IMR-90 (cell line): Measurements from ENCODE around the gene OSCP1. TPM values are rescaled to one million over a fixed set of nuclear protein-coding genes. Genes with fewer than 3 reads are reported as not detected.
A peak's percentile ranks its signal among the peaks of the same experiment; 100 is the strongest.

Source experiments
- ATAC-seq: fragments of 200-7000 bp; cut with Tn5 transposase; 2 replicates; pipeline ENCODE4 v1.9.1; 2020; ENCODE audit warnings: low read depth, mild to moderate bottlenecking, moderate library complexity
- BruUV-seq: library from RNA; stranded (reverse); fragments of 400-500 nt; replicated peaks from 2 replicates; lab custom pipeline; 2021; lab: Mats Ljungman, UMichigan
- CTCF ChIA-PET: fragments of 300-600 bp; formaldehyde crosslinking; extraction: SDS; loops from one replicate; lab custom pipeline; 2021; ENCODE audit warnings: antibody characterized with exemption; lab: Yijun Ruan, JAX
- POLR2A ChIA-PET: fragments of 300-600 bp; sonication (Branson Sonifier 250); formaldehyde crosslinking; loops from one replicate; lab custom pipeline; 2022; ENCODE audit warnings: antibody characterized with exemption; ENCODE audit not compliant: unreplicated experiment; lab: Charles Lee
- DNase-seq: peaks from one replicate; pipeline ENCODE4 v3.0.0; 2013
- H2AFZ ChIP-seq: replicated peaks from 2 replicates; pipeline ENCODE3; 2013; ENCODE audit warnings: low read length, mild to moderate bottlenecking; ENCODE audit not compliant: poor library complexity
- H2AK5ac ChIP-seq: 2 replicates; pipeline ENCODE4 v1.6.1; 2013; ENCODE audit warnings: low read depth, low read length, inconsistent platforms
- H2AK9ac ChIP-seq: replicated peaks from 2 replicates; pipeline ENCODE3; 2013; ENCODE audit warnings: mild to moderate bottlenecking, low read depth, low read length, moderate library complexity; ENCODE audit not compliant: poor library complexity
- H2BK120ac ChIP-seq: 2 replicates; pipeline ENCODE4 v1.6.1; 2013; ENCODE audit warnings: low read depth, low read length, inconsistent platforms
- H2BK15ac ChIP-seq: 3 replicates; pipeline ENCODE4 v1.6.1; 2013; ENCODE audit warnings: low read depth, low read length, inconsistent platforms
- H2BK20ac ChIP-seq: 2 replicates; pipeline ENCODE4 v1.6.1; 2013; ENCODE audit warnings: low read depth, mild to moderate bottlenecking, inconsistent platforms, low read length, moderate library complexity
- H2BK5ac ChIP-seq: 2 replicates; pipeline ENCODE4 v1.6.1; 2013; ENCODE audit warnings: mild to moderate bottlenecking, low read depth, low read length, inconsistent platforms; ENCODE audit not compliant: poor library complexity, severe bottlenecking
- H3K14ac ChIP-seq: replicated peaks from 2 replicates; pipeline ENCODE4 v1.6.1; 2013; ENCODE audit warnings: low read depth, low read length, inconsistent platforms
- H3K18ac ChIP-seq: 2 replicates; pipeline ENCODE4 v1.6.1; 2013; ENCODE audit warnings: low read depth, low read length, control low read depth
- H3K23ac ChIP-seq: 2 replicates; pipeline ENCODE4 v1.6.1; 2013; ENCODE audit warnings: low read depth, low read length, inconsistent platforms
- H3K27ac ChIP-seq: 2 replicates; pipeline ENCODE4 v1.5.1; 2013; ENCODE audit warnings: mild to moderate bottlenecking, control low read depth, low read length; ENCODE audit not compliant: insufficient read depth
- H3K27me3 ChIP-seq: 2 replicates; pipeline ENCODE4 v1.6.1; 2013; ENCODE audit warnings: low read length; ENCODE audit not compliant: control insufficient read depth, insufficient read depth
- H3K36me3 ChIP-seq: 2 replicates; pipeline ENCODE4 v1.6.1; 2013; ENCODE audit warnings: low read length, mixed read lengths; ENCODE audit not compliant: control insufficient read depth, insufficient read depth
- H3K4ac ChIP-seq: 2 replicates; pipeline ENCODE4 v1.6.1; 2013; ENCODE audit warnings: low read depth, low read length, inconsistent platforms
- H3K4me1 ChIP-seq: 2 replicates; pipeline ENCODE4 v1.6.1; 2013; ENCODE audit warnings: low read length, mixed read lengths; ENCODE audit not compliant: control insufficient read depth, insufficient read depth
- H3K4me2 ChIP-seq: 2 replicates; pipeline ENCODE4 v1.6.1; 2013; ENCODE audit warnings: low read depth, mild to moderate bottlenecking, control low read depth, low read length, moderate library complexity
- H3K4me3 ChIP-seq: 2 replicates; pipeline ENCODE4 v1.5.1; 2013; ENCODE audit warnings: low read depth, mild to moderate bottlenecking, control low read depth, low read length, moderate library complexity; ENCODE audit not compliant: insufficient read depth
- H3K56ac ChIP-seq: 2 replicates; pipeline ENCODE4 v1.6.1; 2013; ENCODE audit warnings: low read length, inconsistent platforms; ENCODE audit not compliant: insufficient read depth; ENCODE audit errors: extremely low read depth
- H3K79me1 ChIP-seq, 2 experiments: 2 replicates each; pipeline ENCODE4 v1.6.1; 2013; ENCODE audit warnings: low read length in 2 of 2, inconsistent platforms in 1 of 2, low read depth in 1 of 2
- H3K9ac ChIP-seq: 2 replicates; pipeline ENCODE4 v1.6.1; 2013; ENCODE audit warnings: low read depth, low read length, control low read depth
- H3K9me1 ChIP-seq: 2 replicates; pipeline ENCODE4 v1.6.1; 2013; ENCODE audit warnings: low read length, inconsistent platforms; ENCODE audit not compliant: insufficient read depth
- H3K9me3 ChIP-seq: 2 replicates; pipeline ENCODE4 v1.6.1; 2013; ENCODE audit warnings: low read length; ENCODE audit not compliant: control insufficient read depth, insufficient read depth
- H4K20me1 ChIP-seq: 2 replicates; pipeline ENCODE4 v1.6.1; 2013; ENCODE audit warnings: low read length, inconsistent platforms; ENCODE audit not compliant: insufficient read depth
- H4K5ac ChIP-seq: 2 replicates; pipeline ENCODE4 v1.6.1; 2013; ENCODE audit warnings: mild to moderate bottlenecking, low read depth, low read length, control low read depth
- H4K8ac ChIP-seq, 2 experiments: 2 replicates each; pipeline ENCODE4 v1.6.1; 2013; ENCODE audit warnings: low read depth in 2 of 2, low read length in 2 of 2, control low read depth in 1 of 2, inconsistent platforms in 1 of 2
- H4K91ac ChIP-seq: 2 replicates; pipeline ENCODE4 v1.6.1; 2013; ENCODE audit warnings: low read depth, low read length, inconsistent platforms; ENCODE audit not compliant: insufficient read depth
- BHLHE40 ChIP-seq: fragments of 150-350 bp; IDR thresholded peaks from 2 replicates; pipeline ENCODE4 v1.6.1; 2016; ENCODE audit warnings: mild to moderate bottlenecking, low read depth, low read length
- CEBPB ChIP-seq: IDR thresholded peaks from 2 replicates; pipeline ENCODE4 v1.6.1; 2012; ENCODE audit warnings: low read depth, low read length, improper control_type of control experiment
- CHD1 ChIP-seq: IDR thresholded peaks from 2 replicates; pipeline ENCODE4 v1.6.1; 2012; ENCODE audit warnings: low read depth, low read length, improper control_type of control experiment
- FOS ChIP-seq: fragments of 150-350 bp; IDR thresholded peaks from 2 replicates; pipeline ENCODE4 v1.6.1; 2016; ENCODE audit warnings: low read depth, low read length
- MAFK ChIP-seq: IDR thresholded peaks from 2 replicates; pipeline ENCODE4 v1.6.1; 2012; ENCODE audit warnings: low read depth, low read length, improper control_type of control experiment
- MAZ ChIP-seq: IDR thresholded peaks from 2 replicates; pipeline ENCODE4 v1.6.1; 2012; ENCODE audit warnings: low read depth, mild to moderate bottlenecking, low read length, improper control_type of control experiment, moderate library complexity, borderline replicate concordance
- MXI1 ChIP-seq: IDR thresholded peaks from 2 replicates; pipeline ENCODE4 v1.6.1; 2012; ENCODE audit warnings: low read depth, mild to moderate bottlenecking, low read length, moderate library complexity, borderline replicate concordance
- NFE2L2 ChIP-seq: fragments of 150-350 bp; IDR thresholded peaks from 2 replicates; pipeline ENCODE4 v1.6.1; 2016; ENCODE audit warnings: low read depth, mild to moderate bottlenecking, low read length
- POLR2A ChIP-seq: IDR thresholded peaks from 2 replicates; pipeline ENCODE4 v1.6.1; 2012; ENCODE audit warnings: mild to moderate bottlenecking, low read depth, low read length
- RAD21 ChIP-seq: IDR thresholded peaks from 2 replicates; pipeline ENCODE4 v1.6.1; 2012; ENCODE audit warnings: low read length, improper control_type of control experiment
- RCOR1 ChIP-seq: IDR thresholded peaks from 2 replicates; pipeline ENCODE4 v1.6.1; 2012; ENCODE audit warnings: mild to moderate bottlenecking, low read length, improper control_type of control experiment; ENCODE audit not compliant: insufficient replicate concordance
- RFX5 ChIP-seq: IDR thresholded peaks from 2 replicates; pipeline ENCODE4 v1.8.0; 2012; ENCODE audit warnings: low read depth, mild to moderate bottlenecking, low read length, moderate library complexity
- WGBS, 2 experiments: methylation state at CpG; one replicate each; pipeline versions ENCODE4 v1.1.5 to v1.1.7; 2013; ENCODE audit warnings: missing lambda C conversion rate in 2 of 2; ENCODE audit not compliant: insufficient read length in 1 of 2; ENCODE audit errors: extremely low coverage in 2 of 2; 5-methylcytosine and 5-hydroxymethylcytosine counted together
- dilution Hi-C: fragments of 300-500 bp; cut with HindIII; formaldehyde crosslinking; loops from one replicate; pipeline ENCODE4 v1.14.3; 2018; ENCODE audit warnings: low sequenced_read_pairs; ENCODE audit not compliant: unreplicated experiment
- in situ Hi-C: fragments of 300-500 bp; cut with MboI; formaldehyde crosslinking; loops from 3 replicates; pipeline ENCODE4 v1.14.3; 2019; ENCODE audit warnings: low sequenced_read_pairs, inconsistent platforms, mixed read lengths
- intact Hi-C: fragments of 100-400 bp; cut with micrococcal nuclease; formaldehyde crosslinking; loops from 2 replicates; pipeline ENCODE4 v1.10.0; 2022
- polyA plus RNA-seq, 3 experiments: library from polyadenylated mRNA; depleted of rRNA; stranded (reverse); fragments of >200 nt; gene quantifications; 2 replicates each; pipeline ENCODE4 v1.2.3, GENCODE V29; 2012; ENCODE audit warnings: low replicate concordance in 1 of 3
- total RNA-seq: library from RNA; depleted of rRNA; stranded (reverse); fragments of >200 nt; gene quantifications from 2 replicates; pipeline ENCODE4 v1.2.3, GENCODE V29; 2012
- TF ChIP-seq, protein P1 (sequence below): fragments of 150-350 bp; IDR thresholded peaks from 2 replicates; pipeline ENCODE4 v1.6.1; 2016; ENCODE audit warnings: low read depth, mild to moderate bottlenecking, low read length, moderate library complexity, borderline replicate concordance
- TF ChIP-seq, protein P2 (sequence below): conservative IDR thresholded peaks from 2 replicates; pipeline ENCODE4 v1.5.1; 2012; ENCODE audit warnings: mild to moderate bottlenecking, low read depth, low read length, improper control_type of control experiment

The OSCP1 gene
- total and polyA plus RNA-seq, 2 of the 4 experiments (the other 2 are of a cell fraction): 7.8 to 11.8 TPM

DNA sequence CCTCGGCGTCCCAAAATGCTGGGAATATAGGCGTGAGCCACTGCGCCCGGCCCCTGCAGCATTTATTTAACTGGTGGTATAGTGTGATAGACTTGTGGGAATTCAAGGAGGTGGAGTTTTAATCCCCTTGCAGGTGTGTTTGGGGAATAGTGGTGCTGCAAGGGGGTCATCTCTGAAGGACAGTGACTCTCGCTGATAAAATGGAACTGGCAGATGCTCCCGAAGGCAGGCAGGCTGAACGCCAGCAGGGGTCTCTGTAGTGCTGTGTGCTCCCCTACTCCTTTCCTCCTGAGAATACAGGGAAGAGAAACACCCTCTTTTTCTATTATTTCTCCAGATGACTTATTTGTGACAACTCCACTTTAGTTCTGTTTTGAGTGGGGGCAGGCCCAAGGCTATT is 4.0 kb downstream of the OSCP1 start:
- no peak overlapping the region for H3K9ac ChIP-seq
- H3K4me3 ChIP-seq: no peak overlapping the region
- H3K4me1 ChIP-seq: peaks cover 2% of the 10 kb centered on the region; the same call in 1 of the 2 replicates
- H2BK5ac ChIP-seq: no peak overlapping the region
- POLR2A ChIA-PET: no interaction called here
- no peak overlapping the region for H2AK5ac ChIP-seq
- no TSS peak for BruUV-seq
- H2AFZ ChIP-seq: no peak overlapping the region
- no peak overlapping the region for H2AK9ac ChIP-seq
- no peak overlapping the region for H3K14ac ChIP-seq
- no peak overlapping the region for H4K8ac ChIP-seq
- in situ Hi-C loops (no loop called here), intact Hi-C loops (no loop called here), dilution Hi-C loops (no loop called here)
- WGBS, 2 experiments: 89% methylated on average over 5 of the region's 8 CpGs; no CpG with 5 or more reads in 1 of the 2 experiments
- H3K18ac ChIP-seq: no peak overlapping the region
- ATAC-seq (no peak), DNase-seq (no peak)
- H4K91ac ChIP-seq: no peak overlapping the region
- no peak overlapping the region for H3K23ac ChIP-seq
- H4K20me1 ChIP-seq: no peaks in the 10 kb centered on the region
- H3K27me3 ChIP-seq: no peaks in the 10 kb centered on the region
- no peaks in the 10 kb centered on the region for H3K9me1 ChIP-seq
- no peaks in the 10 kb centered on the region for H3K9me3 ChIP-seq
- TF ChIP-seq MXI1 (no peak), MAZ (no peak), MAFK (no peak), FOS (no peak), RCOR1 (no peak), RFX5 (no peak), BHLHE40 (no peak), CEBPB (no peak), POLR2A (no peak), NFE2L2 (no peak), RAD21 (0 out of 2 replicates have a peak, but pooled peaks have one; percentile 3), CHD1 (no peak)
- TF ChIP-seq, protein P1, sequence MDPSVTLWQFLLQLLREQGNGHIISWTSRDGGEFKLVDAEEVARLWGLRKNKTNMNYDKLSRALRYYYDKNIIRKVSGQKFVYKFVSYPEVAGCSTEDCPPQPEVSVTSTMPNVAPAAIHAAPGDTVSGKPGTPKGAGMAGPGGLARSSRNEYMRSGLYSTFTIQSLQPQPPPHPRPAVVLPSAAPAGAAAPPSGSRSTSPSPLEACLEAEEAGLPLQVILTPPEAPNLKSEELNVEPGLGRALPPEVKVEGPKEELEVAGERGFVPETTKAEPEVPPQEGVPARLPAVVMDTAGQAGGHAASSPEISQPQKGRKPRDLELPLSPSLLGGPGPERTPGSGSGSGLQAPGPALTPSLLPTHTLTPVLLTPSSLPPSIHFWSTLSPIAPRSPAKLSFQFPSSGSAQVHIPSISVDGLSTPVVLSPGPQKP: no peak
- TF ChIP-seq, protein P2, sequence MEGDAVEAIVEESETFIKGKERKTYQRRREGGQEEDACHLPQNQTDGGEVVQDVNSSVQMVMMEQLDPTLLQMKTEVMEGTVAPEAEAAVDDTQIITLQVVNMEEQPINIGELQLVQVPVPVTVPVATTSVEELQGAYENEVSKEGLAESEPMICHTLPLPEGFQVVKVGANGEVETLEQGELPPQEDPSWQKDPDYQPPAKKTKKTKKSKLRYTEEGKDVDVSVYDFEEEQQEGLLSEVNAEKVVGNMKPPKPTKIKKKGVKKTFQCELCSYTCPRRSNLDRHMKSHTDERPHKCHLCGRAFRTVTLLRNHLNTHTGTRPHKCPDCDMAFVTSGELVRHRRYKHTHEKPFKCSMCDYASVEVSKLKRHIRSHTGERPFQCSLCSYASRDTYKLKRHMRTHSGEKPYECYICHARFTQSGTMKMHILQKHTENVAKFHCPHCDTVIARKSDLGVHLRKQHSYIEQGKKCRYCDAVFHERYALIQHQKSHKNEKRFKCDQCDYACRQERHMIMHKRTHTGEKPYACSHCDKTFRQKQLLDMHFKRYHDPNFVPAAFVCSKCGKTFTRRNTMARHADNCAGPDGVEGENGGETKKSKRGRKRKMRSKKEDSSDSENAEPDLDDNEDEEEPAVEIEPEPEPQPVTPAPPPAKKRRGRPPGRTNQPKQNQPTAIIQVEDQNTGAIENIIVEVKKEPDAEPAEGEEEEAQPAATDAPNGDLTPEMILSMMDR: peak; percentile 27; the same call in 1 of the 2 replicates
- peaks cover 0 to 11% of the 10 kb centered on the region in 2 experiments; a peak in 2 of 4 replicates for H3K79me1 ChIP-seq
- no peak overlapping the region for H3K27ac ChIP-seq
- no peak overlapping the region for H3K4ac ChIP-seq
- no peak overlapping the region for H2BK120ac ChIP-seq
- no peak overlapping the region for H2BK20ac ChIP-seq
- no peak overlapping the region for H3K56ac ChIP-seq
- no peaks in the 10 kb centered on the region for H3K36me3 ChIP-seq
- H3K4me2 ChIP-seq: no peak overlapping the region
- no peak overlapping the region for H2BK15ac ChIP-seq
- CTCF ChIA-PET: no interaction called here
- no peak overlapping the region for H4K5ac ChIP-seq
